Muscle of arm (tissue), 12 donors: ENCODE measurements around the gene NUB1. TPM values are rescaled to one million over a fixed set of nuclear protein-coding genes. Genes with fewer than 3 reads are reported as not detected.

Source experiments
- DNase-seq: peaks from one replicate; pipeline ENCODE4 v3.0.0-alpha.2; 2013
- polyA plus RNA-seq, 12 donors: library from polyadenylated mRNA; unstranded; fragments of 120-200 nt; gene quantifications; one replicate each; pipeline ENCODE4 v1.2.1, GENCODE V29; 2013; ENCODE audit not compliant: insufficient read length in 12 of 12

NUB1 gene
- polyA plus RNA-seq, 12 donors: 31.4 to 76.1 (median 40.6) TPM; not detected in 1

DNA sequence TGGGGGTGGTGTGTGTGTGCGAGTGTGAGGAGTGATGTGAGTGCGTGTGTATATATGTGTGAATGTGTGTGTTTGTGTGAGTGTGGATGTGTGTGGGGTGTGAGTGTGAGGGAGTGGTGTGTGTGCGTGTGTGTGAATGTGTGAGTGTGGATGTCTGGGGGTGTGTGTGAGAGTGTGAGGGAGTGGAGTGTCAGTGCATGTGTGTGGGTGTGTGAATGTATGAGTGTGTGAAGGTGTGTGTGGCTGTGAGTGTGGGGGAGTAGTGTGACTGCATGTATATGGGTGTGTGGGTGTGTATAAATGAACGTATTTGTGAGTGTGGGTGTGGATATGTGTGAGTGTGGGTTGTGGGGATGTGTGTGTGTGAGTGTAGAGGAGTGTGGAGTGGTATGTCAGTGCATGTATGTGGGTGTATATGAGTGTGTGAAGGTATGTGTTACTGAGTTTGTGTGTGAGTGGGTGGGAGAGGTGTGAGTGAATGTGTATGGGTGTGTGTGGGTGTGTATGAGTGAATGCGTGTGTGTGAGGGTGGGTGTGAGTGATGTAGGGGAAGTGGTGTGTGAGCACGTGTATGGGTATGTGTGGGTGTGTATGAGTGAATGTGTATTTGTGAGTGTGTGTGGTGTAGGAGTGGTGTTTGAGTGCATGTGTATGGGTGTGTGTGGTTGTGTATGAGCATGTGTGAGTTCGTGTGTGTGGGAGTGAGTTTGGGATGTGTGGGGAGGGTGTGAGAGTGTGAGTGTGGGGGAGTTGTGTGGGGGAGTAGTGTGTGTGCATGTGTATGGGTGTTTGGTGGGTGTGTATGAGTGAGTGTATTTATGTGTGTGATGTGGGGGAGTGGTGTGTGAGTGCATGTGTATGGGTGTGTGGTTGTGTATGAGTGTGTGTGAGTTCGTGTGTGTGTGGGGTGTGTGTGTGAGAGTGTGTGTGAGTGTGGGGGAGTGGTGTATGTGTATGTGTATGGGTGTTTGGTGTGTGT is 28.5 kb upstream of the NUB1 start:
- no peak for DNase-seq

DNA sequence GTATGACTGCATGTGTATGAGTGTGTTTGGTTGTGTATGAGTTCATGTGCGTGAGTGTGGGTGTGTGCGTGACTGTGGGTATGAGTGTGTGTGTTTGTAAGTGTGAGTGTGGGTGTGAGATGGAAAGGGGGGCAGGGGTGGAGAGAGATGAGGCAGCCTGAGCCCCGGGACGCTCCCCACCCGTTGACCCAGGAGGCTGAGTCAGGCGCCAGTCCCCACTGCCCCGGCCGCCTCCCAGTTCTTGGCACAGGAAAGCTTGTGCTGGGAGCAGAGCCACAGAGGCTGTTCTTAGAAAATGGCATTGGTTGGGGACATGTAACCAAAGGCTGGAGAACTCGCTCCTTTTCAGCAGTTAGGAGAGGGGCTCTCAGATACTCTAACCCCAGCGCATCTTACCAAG is 27.8 kb upstream of the NUB1 start:
- DNase-seq: no peak

DNA sequence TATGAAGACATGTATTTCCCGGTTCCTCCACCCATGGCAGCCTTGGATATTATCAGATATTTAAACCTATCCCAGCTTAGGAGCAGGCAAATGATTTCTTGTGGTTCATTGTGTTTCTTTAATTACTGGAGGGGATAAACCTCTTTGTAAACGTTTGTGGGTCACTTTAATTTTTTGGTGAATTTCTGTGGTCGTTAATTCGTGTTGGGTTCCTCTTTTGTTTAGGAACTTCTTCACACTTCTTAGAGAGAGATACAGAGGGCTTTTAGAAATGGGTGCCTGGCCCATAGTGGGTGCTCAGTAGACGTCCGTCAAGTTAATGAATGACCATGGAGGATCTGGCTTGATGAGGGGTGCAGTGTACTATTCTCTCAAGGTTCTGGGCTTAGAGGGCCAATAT is 27.2 kb upstream of the NUB1 start:
- no peak for DNase-seq

DNA sequence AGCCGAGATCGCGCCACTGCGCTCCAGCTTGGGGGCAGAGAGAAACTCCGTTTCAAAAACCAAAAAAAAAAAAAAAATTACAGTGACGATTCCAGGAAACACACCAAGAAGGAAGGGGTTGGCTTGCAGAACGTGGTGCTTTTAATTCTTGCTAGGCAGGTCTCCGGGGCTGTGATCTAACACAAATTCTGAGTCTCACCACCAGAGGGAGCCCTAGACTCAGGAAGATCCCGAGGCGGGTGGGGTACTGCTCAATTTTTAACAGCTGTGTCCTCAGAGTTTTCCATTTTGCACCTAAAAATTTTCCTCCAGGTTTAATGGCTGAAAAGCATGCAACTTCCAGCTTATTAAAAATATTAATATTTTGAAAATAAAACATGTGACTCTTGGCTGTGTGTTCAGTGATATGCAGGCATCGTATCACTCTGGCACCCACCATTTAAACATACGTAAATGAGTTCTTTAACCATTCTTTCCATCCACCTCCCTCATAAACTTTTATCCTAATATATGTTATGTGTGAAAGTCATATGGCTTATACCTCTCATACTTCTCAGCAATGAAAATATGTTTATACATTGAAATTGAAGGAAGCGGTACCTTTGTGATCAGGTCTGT is 26.5 kb upstream of the NUB1 start:
- peak; percentile 82 for DNase-seq

DNA sequence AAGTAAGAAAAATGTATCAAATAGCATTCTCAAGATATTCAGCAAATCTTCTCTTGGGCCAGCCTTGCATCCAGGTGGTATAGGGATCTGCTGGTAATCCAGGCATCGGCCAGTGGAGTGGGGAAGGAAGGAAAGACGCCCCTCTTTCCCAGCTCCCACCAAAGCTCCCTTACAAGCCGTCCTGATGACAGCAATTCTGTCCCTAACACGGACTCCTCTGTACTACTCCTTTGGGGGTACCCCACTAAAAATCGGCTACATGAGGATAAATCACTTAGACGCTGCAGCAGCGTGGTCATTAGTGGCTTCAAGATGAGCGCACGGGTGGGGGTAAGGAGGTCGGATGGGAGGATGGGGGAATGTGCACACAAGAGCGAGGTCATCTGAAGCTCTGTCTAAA is 24.7 kb upstream of the NUB1 start:
- no peak for DNase-seq

DNA sequence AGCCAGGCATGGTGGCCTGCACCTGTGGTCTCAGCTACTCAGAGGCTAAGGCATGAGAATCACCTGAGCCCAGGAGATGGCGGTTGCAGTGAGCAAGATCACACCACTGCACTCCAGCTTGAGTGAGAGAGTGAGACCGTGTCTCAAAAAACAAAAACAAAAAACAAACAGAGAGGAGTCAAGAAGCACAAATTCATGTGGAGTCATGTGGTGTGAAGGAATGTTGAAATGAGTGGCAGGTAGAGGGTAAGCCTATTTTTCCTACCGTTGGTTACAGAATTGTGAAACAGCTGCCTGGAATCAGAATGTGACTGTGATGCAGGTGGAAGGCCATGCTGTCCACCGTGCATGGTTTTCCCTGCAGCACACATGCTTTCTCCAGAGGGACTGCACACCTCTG is 23.7 kb upstream of the NUB1 start:
- DNase-seq: no peak

DNA sequence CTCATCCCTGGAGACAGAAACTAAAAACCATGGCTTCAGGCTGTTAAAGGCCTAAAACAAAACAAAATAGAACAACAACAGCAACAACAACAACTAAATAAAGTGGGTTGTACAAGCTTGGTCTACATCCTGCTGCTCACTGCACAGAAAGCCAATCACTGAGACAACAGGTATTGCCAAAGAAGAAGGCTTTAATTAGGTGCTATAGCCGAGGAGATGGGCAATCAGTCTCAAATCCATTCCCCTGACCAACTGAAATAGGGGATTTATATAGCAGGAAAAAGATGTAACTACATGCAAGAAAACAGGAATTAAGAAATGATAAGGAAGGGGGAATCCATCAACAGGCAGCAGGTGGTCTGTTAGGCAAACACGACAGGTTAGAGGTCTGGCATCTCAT is 22.4 kb upstream of the NUB1 start:
- DNase-seq: no peak

DNA sequence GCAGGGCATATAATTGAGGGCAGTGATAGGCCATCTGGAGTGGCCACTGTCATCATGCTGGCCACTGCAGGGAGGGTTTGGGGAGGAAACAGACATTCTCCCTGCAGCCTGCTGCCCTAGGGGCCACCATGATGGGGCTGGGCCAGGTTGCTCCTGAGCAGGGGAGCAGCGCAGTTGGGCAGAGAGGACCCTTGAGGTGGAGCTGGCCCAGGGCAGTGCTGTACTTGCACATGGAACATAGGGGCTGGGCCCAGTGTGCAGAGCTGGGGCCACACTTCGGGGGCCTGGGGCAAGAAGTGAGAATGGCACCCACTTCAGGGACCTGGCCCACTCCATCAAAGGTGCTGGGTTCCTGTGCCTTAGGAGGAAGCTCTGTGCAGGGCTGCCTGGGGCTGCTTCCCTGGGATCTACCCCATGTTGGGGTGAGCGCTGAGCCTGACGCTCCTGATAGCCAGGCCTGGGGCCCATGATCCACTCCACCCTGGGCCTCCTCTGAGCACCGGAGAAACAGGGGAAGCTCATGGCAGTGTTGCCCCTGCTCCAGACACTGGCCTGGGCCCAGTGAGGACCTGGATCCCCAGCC is 21.3 kb upstream of the NUB1 start:
- DNase-seq: no peak

DNA sequence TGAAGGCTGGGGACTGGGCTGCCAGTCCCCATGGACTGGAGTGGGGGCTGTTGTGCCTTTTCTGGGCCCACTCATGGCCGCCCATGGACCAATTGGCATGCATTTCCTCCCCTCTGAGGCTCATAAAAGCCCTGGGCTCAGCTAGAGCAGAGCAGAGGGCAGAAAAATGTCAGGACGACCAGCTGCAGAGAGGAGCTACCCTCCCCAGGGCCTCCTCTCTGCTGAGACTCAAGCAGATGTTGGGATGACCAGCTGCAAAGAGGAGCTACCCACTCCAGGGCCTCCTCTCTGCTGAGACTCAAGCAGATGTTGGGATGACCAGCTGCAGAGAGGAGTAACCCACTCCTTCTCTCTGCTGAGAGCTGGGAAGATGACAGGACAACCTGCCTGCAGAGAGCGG is 20.3 kb upstream of the NUB1 start:
- DNase-seq: no peak

DNA sequence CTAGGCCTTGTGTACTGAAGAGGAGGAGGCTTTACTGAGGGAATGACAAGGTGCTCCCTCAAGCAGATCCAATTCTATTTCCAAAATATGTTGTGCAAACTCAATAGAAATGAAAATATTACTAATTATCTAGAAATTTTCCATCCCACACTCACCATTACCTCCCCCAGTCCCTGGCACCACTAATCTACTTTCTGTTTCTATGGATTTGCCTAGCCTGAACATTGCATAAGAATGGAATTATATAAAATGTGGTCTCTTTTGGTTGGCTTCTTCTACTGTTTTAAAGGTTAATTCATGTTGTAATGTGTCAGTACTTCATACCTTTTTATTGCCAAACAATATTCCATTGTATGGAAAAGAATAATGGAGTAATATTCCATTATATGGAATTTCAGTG is 18.7 kb upstream of the NUB1 start:
- DNase-seq: no peak

DNA sequence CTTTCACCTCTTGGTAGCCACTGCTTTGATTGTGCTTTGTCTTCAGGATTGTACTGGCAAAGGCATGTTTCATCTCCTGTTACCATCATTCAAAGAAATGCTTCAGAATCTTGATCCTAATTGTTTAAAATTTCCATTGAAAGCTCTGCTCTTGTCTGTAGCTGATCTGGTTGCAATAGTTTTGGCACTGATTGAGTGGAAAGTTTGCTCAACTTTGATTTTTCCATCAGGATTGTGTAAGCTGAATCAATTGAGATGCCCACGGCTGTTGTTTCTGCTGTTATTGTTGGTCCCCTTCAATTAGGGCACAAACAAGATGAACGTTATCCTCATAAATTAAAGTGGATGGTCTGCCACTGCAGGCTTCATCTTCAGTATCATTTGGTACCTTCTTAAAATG is 14.6 kb upstream of the NUB1 start:
- no peak for DNase-seq

DNA sequence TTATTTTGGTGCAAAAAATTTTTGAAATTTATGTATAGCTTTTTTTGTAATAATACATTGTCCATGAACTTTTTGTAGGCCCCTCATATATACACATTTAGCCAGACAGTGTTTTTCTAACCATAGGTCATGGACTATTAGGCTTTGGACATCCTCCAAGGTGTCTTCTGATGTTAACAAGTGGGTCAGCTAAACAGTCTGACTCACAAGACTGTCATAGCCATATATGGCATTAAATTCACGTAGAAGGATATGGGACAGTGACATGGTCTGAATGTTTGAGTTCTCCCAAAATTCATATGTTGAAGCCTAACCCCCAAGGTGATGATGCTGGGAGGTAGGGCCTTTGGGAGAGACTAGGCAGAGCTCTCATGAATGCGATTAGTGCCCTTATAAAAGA is 14.0 kb upstream of the NUB1 start:
- DNase-seq: no peak

DNA sequence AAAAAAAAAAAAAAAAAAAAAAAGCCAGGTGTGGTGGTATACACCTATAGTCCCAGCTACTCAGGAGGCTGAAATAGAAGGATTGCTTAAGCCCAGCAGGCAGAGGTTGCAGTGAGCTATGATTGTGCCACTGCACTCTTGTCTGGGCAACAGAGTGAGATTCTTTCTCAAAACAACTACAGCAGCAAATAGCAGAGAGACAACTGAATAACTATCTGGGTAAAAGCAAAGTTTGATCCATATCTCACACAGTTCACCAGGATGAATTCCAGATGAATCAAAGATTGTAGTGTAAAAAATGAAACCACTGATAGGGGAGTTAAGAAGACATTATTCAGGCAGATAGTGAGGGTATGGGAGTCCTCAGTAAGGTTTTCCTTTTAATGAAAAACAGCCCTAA is 11.4 kb upstream of the NUB1 start:
- no peak for DNase-seq

DNA sequence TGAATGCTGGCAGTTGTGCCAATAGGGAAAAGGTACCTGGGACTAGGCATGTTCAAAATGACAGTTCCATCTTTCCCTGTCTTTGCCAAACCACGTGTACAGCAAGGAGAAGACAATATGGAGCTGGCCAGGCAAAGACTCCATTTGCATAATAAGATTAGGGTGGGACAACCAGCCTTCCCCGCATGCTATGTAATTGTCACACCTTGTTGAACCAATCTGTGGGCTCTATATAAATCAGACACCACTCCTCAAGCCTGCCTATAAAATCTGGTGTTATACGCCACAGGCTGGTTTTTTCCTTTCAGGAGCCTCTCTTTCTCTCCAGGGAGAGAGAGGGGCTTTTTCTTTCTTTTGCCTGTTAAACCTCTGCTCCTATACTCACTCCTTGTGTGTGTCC is 11.0 kb upstream of the NUB1 start:
- DNase-seq: no peak

DNA sequence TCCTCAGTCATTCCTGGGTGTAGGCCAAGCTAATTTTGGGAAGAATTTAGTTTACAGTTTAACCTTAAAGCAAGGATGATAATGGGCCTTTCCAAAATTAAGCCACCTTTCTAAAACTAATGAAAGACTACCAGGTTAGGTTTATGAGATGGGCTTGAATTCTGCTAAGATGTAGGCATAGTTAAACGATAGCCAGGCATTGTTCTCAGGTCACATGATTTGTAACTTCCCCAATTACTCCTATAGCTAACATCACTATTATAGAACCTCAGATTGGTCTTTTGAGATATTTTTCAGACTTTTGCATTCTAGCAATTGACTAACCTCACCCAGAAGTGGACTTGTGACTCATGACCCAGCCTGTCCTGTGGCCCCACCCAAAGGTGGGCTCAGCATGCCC is 7.0 kb upstream of the NUB1 start:
- DNase-seq: no peak

DNA sequence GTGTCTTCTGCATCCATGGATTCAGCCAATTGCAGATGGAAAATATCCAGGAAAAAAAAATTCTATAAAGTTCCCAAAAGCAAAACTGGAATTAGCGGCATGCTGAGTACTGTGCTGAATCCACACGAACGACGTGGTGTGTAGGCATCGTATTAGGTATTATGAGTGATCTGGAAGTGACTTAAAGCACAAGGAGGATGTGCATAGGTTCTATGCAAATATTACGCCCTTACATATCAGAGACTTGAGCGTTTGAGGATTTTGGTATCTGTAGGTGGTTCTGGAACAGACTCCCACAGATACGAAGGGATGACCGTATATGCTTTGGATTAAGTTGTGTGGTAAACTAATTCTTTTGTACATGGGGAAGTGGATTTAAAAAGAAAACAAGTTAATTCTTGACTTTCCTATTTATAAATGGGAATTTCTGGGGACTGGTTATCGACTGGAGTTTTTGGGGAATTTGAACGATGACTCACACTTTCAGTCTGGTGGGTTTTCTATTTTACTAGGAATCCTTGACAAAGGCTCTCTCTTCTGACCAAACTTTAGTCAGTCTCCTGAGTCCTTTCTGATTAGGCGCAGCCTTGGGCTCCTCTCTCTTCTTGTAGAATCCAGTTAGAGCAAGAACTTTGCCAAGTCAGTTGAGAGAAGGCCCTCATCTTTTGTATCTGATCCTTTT is 5.4 kb upstream of the NUB1 start:
- no peak for DNase-seq

DNA sequence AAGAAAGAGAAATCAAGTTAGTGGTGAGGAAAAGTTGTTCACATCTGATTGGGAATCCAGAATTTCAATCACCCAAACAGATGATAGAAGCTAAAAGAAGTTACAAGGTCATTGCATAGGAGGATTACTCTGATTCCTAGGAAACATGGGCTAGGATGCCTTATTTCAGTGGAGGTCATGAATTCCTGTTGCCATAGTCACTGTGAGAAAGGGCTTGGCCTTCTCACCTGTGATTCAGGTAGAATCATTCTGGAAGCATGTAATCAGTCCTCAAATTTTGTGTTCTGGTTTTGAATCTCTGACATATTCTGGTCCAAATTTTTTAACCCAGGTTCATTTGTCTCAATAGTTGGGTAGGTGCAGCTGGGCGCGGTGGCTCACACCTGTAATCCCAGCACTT is 4.3 kb upstream of the NUB1 start:
- no peak for DNase-seq

DNA sequence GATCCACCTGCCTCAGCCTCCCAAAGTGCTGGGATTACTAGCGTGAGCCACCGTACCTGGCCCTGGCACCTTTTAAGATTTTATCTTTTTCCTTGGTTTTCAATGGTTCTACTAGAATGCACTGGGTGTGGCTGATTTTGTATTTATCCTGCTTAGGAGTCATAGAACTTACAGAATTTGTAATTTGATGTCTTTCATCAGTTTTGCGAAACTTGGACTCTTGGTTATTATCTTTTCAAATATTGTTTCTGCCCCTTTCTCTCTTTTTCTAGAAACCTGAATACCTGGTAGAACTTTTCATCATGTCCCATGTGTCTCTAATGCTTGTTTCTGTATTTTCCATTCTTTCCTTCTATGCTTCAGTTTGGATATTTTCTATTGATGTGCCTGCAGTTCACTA is 2.8 kb upstream of the NUB1 start:
- DNase-seq: no peak

DNA sequence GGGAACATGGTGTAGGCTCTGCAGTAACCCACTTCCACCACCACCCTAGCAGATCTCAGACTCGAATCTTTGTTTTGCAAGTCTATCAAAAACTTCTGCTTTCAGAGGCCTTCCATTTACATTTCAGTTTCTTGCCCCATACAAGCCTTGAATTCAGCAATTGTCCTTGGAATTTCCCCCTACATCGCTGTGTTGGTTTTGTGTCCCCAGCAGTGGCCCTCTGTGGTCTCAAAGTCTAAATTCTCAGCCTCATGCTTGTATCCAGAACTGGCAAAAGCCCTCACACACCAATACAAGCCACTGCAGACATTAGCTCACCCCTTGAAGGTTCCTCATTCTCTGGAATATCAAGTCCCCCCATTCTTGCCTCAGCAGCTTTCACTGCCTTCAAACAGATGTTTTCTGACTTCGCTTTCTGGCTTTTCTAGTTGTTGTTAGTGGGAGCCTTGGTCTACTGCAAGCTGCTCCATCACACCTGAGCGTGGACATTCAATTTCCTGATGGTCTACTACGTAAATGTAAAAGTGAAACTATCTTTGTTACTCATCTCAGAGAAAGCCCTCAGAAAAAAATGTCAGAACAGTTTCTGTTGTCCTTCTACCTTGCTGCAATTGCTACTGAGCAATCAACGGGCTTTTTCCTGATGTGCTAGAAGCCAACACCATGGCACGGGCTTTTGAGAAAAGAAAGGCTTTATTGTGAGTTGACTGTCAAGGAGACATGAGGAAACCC is 1.8 kb upstream of the NUB1 start:
- peak; percentile 4 for DNase-seq

DNA sequence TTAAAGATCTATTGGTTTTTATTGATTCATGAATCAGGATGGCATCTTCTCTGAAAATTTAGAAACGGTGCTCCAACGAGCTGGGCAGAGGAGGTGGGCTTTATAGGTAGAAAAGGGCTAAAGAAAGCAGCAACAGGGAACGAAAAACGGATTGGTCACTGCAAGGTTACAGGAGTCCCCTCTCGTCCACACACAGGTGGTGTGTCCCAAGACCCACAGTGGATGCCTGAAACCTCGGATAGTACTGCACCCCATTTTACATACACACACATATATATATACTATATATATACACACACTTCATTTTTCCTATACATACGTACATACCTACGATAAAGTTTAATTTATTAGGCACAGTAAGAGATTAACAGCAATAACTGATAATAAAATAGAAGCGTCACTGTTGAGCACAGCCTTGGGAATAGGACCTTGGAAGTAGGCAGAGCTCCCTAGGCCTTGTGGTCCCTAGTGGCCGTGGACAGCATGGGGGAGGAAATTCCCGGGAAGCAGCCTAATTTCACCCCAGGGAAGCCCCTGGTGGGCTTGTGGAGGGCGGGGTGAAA is 737 bp upstream of the NUB1 start:
- no peak for DNase-seq

DNA sequence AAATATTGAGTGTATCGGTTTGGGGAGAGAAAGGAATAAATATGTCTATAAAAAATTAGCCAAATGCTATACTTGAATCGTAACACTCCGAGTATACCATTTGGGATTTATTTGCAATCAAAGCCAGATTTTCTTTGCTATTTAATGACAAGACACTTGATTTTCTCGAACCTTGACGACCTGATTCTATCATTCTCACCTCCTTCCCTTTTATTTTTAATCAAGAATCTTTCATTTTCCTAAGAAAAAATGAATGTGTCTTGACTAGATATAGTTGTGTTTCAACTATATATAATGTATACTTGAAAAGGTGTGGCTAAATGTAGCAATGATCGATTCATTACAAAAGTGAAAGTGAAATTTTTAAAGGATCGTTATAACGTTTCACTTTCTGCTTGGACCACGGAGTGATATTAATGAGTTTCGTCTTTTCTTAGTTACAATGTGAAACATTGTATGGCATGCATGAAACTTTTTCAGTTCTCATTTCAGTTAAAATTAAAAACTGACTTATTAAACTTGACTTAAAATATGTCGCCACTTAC is 562 bp downstream of the NUB1 start:
- peak; percentile 11 for DNase-seq
